T-helper 2 cell treated with Interferon-gamma antibody and Interleukin-4, amounts not matched to agents 5 μg/mL and 100 μg/mL, for 36 hours (primary cell): ENCODE results near the gene FANCG.

Source experiments
- DNase-seq: peaks from one replicate; pipeline ENCODE4 v3.0.0; 2021; ENCODE audit warnings: low spot score
- H3K27ac Mint-ChIP-seq: one replicate; pipeline ENCODE4 v1.8.0; 2021; ENCODE audit warnings: mild to moderate bottlenecking, mixed read lengths
- H3K27me3 Mint-ChIP-seq: one replicate; pipeline ENCODE4 v1.8.0; 2021; ENCODE audit warnings: low read depth, mixed read lengths
- H3K36me3 Mint-ChIP-seq: one replicate; pipeline ENCODE4 v1.8.0; 2021; ENCODE audit warnings: low read depth, mixed read lengths
- H3K4me1 Mint-ChIP-seq: one replicate; pipeline ENCODE4 v1.8.0; 2021; ENCODE audit warnings: low read depth, mixed read lengths
- H3K4me3 Mint-ChIP-seq: one replicate; pipeline ENCODE4 v1.8.0; 2022; ENCODE audit warnings: mild to moderate bottlenecking, moderate library complexity, mixed read lengths
- H3K9me3 Mint-ChIP-seq: one replicate; pipeline ENCODE4 v1.8.0; 2021; ENCODE audit warnings: mixed read lengths

Gene FANCG

GRCh38 chr9:35107297-35108290 is 27.9 kb upstream of the FANCG start:
- no peaks in the 10 kb centered on the region for H3K9me3 Mint-ChIP-seq
- peaks cover 28% of the 10 kb centered on the region for H3K4me1 Mint-ChIP-seq
- H3K36me3 Mint-ChIP-seq = peaks cover 19% of the 10 kb centered on the region
- no peak overlapping the region for H3K27ac Mint-ChIP-seq
- DNase-seq = no peak
- H3K27me3 Mint-ChIP-seq = peaks cover 2% of the 10 kb centered on the region
- H3K4me3 Mint-ChIP-seq = no peak overlapping the region

GRCh38 chr9:35106343-35106730 is 26.6 kb upstream of the FANCG start:
- no peak overlapping the region for H3K27ac Mint-ChIP-seq
- peaks cover 27% of the 10 kb centered on the region for H3K4me1 Mint-ChIP-seq
- DNase-seq = no peak

GRCh38 chr9:35105571-35106342 is 26.0 kb upstream of the FANCG start:
- Mint-ChIP-seq H3K9me3 (no peaks in the 10 kb centered on the region), H3K4me3 (no peak overlapping the region), H3K4me1 (peaks cover 30% of the 10 kb centered on the region), H3K27me3 (peaks cover 2% of the 10 kb centered on the region), H3K36me3 (peaks cover 31% of the 10 kb centered on the region), H3K27ac (no peak overlapping the region)
- DNase-seq = no peak

More at GRCh38 chr9:35106343-35106730, 26.6 kb upstream of the FANCG start:
- H3K36me3 Mint-ChIP-seq = peaks cover 26% of the 10 kb centered on the region
- H3K27me3 Mint-ChIP-seq = peaks cover 2% of the 10 kb centered on the region
- H3K4me3 Mint-ChIP-seq = no peak overlapping the region
- H3K9me3 Mint-ChIP-seq = no peaks in the 10 kb centered on the region

- no peaks in the 10 kb centered on the region for H3K9me3 Mint-ChIP-seq
- H3K36me3 Mint-ChIP-seq = peaks cover 36% of the 10 kb centered on the region
- H3K27me3 Mint-ChIP-seq = peaks cover 2% of the 10 kb centered on the region
- H3K27ac Mint-ChIP-seq = peak overlapping the region; percentile 52
- DNase-seq = no peak
- H3K4me3 Mint-ChIP-seq = no peak overlapping the region
- peaks cover 24% of the 10 kb centered on the region for H3K4me1 Mint-ChIP-seq
Observed at GRCh38 chr9:35105126-35105525, 25.4 kb upstream of the FANCG start.

- Mint-ChIP-seq H3K9me3 (no peaks in the 10 kb centered on the region), H3K4me3 (no peak overlapping the region), H3K27me3 (no peaks in the 10 kb centered on the region), H3K4me1 (peaks cover 23% of the 10 kb centered on the region), H3K27ac (peak overlapping the region; percentile 60), H3K36me3 (peaks cover 42% of the 10 kb centered on the region)
- no peak for DNase-seq
Observed at GRCh38 chr9:35104586-35104985, 24.8 kb upstream of the FANCG start.

GRCh38 chr9:35103660-35104191 is 24.0 kb upstream of the FANCG start:
- Mint-ChIP-seq H3K9me3 (no peaks in the 10 kb centered on the region), H3K4me3 (peak overlapping the region; percentile 94), H3K4me1 (peaks cover 24% of the 10 kb centered on the region), H3K27me3 (no peaks in the 10 kb centered on the region), H3K36me3 (peaks cover 45% of the 10 kb centered on the region), H3K27ac (peak overlapping the region; percentile 91)
- DNase-seq = no peak

- Mint-ChIP-seq H3K27ac (peak within 1 kb of the TSS; percentile 91), H3K36me3 (peaks cover 41% of the 10 kb centered on the region), H3K9me3 (no peaks in the 10 kb centered on the region), H3K27me3 (no peaks in the 10 kb centered on the region), H3K4me3 (peak within 1 kb of the TSS; percentile 94), H3K4me1 (peaks cover 25% of the 10 kb centered on the region)
- peak; percentile 90 for DNase-seq
Observed at GRCh38 chr9:35102769-35103659, 23.3 kb upstream of the FANCG start, which contains the start of gene STOML2. Gene STOML2, minus strand, starts transcription at chr9:35103131. Its CDS starts 37 bp downstream, at chr9:35103094.

- no peaks in the 10 kb centered on the region for H3K9me3 Mint-ChIP-seq
- no peaks in the 10 kb centered on the region for H3K27me3 Mint-ChIP-seq
- peaks cover 41% of the 10 kb centered on the region for H3K36me3 Mint-ChIP-seq
- peak overlapping the region; percentile 91 for H3K27ac Mint-ChIP-seq
- H3K4me1 Mint-ChIP-seq = peaks cover 29% of the 10 kb centered on the region
- DNase-seq = peak; percentile 11
- H3K4me3 Mint-ChIP-seq = peak overlapping the region; percentile 94
Observed at GRCh38 chr9:35102465-35102768, 22.7 kb upstream of the FANCG start.

GRCh38 chr9:35097573-35097972 is 17.8 kb upstream of the FANCG start:
- Mint-ChIP-seq H3K27ac (peak overlapping the region; percentile 57), H3K36me3 (peaks cover 43% of the 10 kb centered on the region), H3K27me3 (no peaks in the 10 kb centered on the region), H3K4me1 (peaks cover 37% of the 10 kb centered on the region), H3K9me3 (no peaks in the 10 kb centered on the region), H3K4me3 (peak overlapping the region; percentile 36)
- DNase-seq = no peak

- H3K27me3 Mint-ChIP-seq = no peaks in the 10 kb centered on the region
- DNase-seq = peak; percentile 87
- peak within 1 kb of the TSS; percentile 87 for H3K4me3 Mint-ChIP-seq
- H3K4me1 Mint-ChIP-seq = peaks cover 28% of the 10 kb centered on the region
- no peaks in the 10 kb centered on the region for H3K9me3 Mint-ChIP-seq
- peak within 1 kb of the TSS; percentile 90 for H3K27ac Mint-ChIP-seq
- peaks cover 43% of the 10 kb centered on the region for H3K36me3 Mint-ChIP-seq
Observed at GRCh38 chr9:35096035-35096849, 16.5 kb upstream of the FANCG start, which contains the start of gene PIGO. Gene PIGO, minus strand, starts transcription at chr9:35096591. Its CDS starts 1,026 bp downstream, at chr9:35095565.

- Mint-ChIP-seq H3K4me1 (peaks cover 13% of the 10 kb centered on the region), H3K27ac (no peak overlapping the region), H3K9me3 (no peaks in the 10 kb centered on the region), H3K4me3 (no peak overlapping the region), H3K36me3 (peaks cover 45% of the 10 kb centered on the region), H3K27me3 (no peaks in the 10 kb centered on the region)
- DNase-seq = no peak
Observed at GRCh38 chr9:35091536-35091935, 11.8 kb upstream of the FANCG start.

GRCh38 chr9:35089434-35089833 is 9.7 kb upstream of the FANCG start:
- H3K27me3 Mint-ChIP-seq = no peaks in the 10 kb centered on the region
- H3K27ac Mint-ChIP-seq = no peak overlapping the region
- DNase-seq = no peak
- H3K4me1 Mint-ChIP-seq = peaks cover 4% of the 10 kb centered on the region
- H3K9me3 Mint-ChIP-seq = no peaks in the 10 kb centered on the region
- H3K4me3 Mint-ChIP-seq = no peak overlapping the region
- peaks cover 41% of the 10 kb centered on the region for H3K36me3 Mint-ChIP-seq
